Stimulated activated CD4-positive, alpha-beta T cell treated with anti-CD3 and anti-CD28 coated beads, Interleukin-2, amount 100 ng/mL, for 48 hours (primary cell): Measurements from ENCODE around the gene RANBP17.
"Not testable (repeated sequence)": the region's sequence is repeated elsewhere in the genome, so short reads cannot be mapped to it uniquely, and the experiment has no call there.

Experiments
- DNase-seq, 2 donors: peaks; one replicate each; pipeline ENCODE4 v3.0.0-alpha.2; 2020

The RANBP17 gene

GRCh38 chr5:170960567-170960966, 98.7 kb downstream of the RANBP17 start:
- no peak for DNase-seq

- DNase-seq = no peak
Observed at GRCh38 chr5:170963521-170963920, 101.7 kb downstream of the RANBP17 start.

DNA sequence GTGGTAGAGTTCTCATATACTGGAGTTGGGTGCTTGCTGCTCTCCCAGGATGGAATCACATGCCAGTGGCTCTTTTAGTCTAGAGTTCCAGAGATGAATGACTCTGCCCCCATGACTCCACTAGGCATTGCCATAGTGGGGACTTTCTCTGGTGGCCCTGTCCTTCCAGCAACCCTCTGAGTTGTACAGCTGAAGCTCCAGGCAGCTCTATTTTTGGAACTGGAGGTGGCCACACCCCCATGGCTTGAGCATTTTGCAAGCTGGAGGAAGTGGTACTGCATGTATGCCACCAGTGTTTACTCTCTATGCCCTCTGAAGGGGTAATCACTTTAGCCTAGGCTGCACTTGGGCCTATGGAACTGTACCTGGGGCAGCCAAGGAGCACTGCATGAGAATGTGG, 112.6 kb downstream of the RANBP17 start:
- no peak for DNase-seq

DNA sequence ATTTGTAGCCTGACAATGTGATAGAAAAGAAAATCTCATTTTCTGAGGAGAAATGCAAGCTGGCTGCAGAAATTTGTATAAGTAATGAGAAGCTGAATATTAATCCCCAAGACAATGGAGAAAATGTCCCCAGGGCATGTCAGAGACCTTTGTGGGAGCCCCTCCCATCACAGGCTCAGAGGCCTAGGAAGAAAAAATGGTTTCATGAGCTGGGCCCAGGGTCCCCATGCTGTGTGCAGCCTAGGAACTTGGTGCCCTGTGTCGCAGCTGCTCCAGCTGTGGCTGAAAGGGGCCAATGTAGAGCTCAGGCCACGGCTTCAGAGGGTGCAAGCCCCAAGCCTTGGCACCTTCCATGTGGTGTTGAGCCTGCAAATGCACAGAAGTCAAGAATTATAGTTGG, 118.4 kb downstream of the RANBP17 start:
- DNase-seq = not testable (repeated sequence)

DNA sequence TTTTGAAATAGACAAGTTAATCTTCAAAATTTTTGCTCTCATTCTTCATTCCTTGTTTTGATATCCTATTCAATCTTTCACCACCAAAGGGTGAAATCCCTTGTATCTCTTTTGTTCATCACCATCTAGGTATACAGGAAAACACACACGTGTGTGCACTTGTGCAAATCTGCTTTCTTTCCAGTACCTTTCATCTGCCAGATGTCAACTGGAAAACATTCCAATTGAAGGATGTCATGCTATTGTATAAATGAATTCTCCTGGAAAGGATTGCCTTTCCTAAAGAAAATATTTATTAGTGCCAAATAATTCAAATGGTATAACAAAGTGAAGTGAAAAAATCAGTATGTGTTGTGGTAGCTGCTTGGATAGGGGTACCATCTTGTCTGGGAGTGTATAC, 123.7 kb downstream of the RANBP17 start:
- no peak for DNase-seq

- DNase-seq = no peak
Observed at GRCh38 chr5:170986598-170986997, 124.8 kb downstream of the RANBP17 start.

- DNase-seq = no peak
Observed at GRCh38 chr5:170993476-170993875, 131.7 kb downstream of the RANBP17 start.

GRCh38 chr5:171010086-171010485, 148.3 kb downstream of the RANBP17 start:
- DNase-seq = no peak

GRCh38 chr5:171010816-171011215, 149.0 kb downstream of the RANBP17 start:
- DNase-seq = no peak

- no peak for DNase-seq
Observed at GRCh38 chr5:171023508-171023907, 161.7 kb downstream of the RANBP17 start.

DNA sequence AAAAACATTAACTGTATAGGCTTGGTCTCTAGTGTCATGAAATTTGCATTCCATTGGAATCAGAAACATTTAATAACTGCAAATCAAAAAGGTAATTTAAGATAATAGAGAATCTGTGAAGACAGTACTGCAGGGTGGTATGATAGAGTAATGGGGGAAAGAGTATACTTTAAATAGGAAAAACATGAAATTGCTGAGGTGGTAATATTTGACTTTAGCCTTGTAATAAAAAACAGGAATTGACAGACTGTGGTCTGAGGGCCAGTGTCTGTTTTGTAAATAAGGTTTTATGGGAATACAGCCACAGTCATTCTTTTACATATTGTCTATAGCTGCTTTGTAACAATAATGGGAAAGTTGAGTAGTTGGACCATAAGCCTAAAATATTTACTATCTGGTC, 162.3 kb downstream of the RANBP17 start:
- DNase-seq = no peak

GRCh38 chr5:171029401-171029800, 167.6 kb downstream of the RANBP17 start:
- no peak for DNase-seq

DNA sequence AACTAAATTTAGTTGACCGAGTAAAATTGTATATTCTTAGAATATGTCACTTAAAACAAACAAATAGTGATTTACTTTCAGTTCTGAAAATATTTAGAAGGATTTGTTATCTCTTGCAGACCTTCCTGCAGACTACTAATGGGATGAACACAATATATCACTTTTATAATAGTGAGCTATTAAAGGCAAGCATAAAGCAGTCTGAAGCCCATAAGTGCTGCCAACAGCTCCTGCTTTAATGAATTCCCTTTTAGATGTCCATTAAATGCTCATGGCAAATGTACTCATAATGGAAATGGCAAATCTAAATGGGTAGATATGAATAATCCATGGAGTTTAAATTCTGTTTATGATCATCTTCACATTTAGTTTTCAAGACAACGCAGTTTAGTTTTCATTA, 170.2 kb downstream of the RANBP17 start:
- no peak for DNase-seq

DNA sequence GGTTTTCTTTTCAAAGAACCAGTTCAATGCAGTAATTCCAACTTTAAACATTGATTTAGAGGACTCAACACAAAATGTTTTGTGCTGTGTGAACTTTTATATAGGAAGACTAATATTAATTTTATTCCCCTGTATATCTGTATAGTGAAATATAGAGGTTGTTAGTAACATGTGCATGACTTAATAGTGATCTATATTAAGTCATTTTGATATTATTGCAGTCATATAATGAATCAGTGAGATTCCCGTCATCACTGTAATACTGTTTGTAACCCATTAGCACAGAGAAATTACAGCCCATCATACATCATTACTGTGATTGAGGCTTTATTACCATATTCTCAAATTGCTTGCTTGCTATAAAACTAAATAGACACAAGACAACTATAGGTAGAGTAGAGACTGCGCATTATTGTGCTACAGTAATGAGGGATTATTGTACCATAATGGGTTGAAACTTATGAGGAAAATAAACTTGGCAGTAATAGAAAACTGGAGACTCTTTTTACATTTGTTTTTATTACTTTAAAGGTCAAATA, 170.7 kb downstream of the RANBP17 start:
- no peak for DNase-seq

GRCh38 chr5:171041893-171042292, 180.1 kb downstream of the RANBP17 start:
- not testable (repeated sequence) for DNase-seq

DNA sequence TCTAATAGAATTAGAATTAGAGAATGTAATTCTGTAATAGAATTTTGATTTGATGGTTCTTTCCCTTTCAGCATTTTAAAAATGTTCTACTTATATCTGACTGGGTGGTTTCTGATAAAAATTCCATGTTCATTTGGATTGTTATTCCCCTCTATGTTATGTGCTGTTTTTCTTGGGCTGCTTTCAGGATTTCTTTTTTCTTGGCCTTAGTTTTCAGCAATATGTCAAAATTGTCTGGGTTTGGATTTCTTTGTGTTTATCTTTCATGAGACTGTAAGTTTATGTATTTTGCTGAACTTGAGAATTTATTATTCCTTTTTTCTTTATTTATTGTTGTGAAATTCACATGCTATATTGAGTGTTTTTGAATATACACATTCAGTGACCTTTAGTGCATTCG, 189.1 kb downstream of the RANBP17 start:
- DNase-seq = no peak

- no peak for DNase-seq
Observed at GRCh38 chr5:171055875-171056454, 194.1 kb downstream of the RANBP17 start.

DNA sequence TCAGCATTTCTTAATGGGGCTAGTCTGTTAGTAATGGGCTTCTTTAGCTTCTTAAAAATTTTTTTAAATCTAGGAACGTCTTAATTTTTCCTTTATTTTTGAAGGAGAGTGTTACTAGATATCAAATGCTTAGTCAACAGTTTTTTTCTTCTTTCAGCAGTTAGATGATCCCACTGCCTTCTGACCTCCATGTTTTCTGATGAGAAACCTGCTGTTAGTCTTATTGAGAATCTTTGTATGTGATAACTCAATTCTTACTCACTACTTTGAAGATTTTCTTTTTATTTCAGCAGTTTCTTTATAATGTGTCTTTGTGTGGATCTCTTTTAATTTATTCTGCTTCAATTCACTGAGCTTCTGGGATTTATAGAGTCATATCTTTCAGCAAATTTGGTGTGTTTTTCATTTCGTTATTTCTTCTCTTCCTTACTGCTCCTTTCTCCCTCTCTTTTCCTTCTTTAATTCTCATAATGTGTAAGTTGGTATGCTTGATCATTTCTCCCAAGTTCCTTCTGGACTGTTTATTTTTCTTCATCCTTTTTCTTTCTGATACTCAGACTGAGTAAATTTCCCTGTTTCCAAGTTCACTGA, 205.8 kb downstream of the RANBP17 start:
- DNase-seq = no peak

DNA sequence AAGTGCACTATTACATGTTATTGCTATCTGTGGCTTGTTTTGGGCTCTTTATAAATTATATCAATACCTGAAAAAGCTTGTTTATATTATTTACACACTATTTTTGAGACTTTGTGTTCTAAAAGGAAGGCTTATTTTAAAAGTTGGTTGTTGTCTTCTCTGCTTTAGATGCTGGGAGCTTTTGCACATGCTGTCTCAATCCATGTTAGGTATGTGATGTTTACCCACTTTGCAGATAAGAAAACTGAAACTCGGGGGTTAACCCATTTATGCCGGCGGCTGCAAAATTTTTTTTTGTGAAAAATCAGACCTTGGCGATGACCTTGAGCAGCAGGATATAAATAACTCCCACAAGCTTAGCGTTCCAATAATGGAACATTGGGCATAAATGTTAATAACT, 212.9 kb downstream of the RANBP17 start:
- DNase-seq = no peak

GRCh38 chr5:171080186-171080938, 218.5 kb downstream of the RANBP17 start:
- no peak for DNase-seq

DNA sequence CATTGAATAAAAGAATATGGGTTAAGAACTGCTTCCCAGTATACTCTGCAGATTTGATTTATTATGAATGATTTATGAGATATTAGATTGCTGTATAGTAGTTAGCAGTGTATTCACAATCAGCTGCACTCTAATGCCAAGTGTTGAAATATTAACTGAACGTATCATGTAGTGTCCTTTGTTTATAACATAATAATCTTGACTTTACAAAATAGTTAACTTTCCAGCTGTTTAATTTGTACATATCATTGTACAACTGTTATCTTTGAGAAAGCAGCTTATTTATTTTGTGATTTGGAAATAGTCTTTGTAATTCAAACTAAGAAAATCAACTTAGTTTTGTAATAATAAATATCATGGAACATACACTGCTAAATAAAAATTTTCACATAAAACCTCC, 219.5 kb downstream of the RANBP17 start:
- DNase-seq = no peak

- no peak for DNase-seq
Observed at GRCh38 chr5:171092194-171092593, 230.4 kb downstream of the RANBP17 start.

DNA sequence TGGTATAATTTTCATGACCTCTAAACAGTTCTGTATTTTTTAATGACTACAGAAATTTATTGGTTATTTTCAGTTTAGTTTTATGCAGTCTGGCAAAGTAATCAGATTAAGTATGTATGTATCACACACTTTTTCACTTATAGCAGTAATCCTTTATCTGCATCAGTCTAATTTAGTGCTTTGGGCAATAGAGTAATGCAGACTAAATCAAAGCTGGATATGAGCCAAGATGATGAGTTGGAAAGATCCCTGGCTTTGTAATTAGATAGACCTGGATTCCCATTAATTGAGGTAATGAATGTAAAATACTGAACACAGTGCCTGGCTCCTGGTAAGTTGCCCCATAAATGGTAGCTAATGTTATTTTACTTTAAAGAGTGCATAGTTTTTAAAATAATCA, 231.8 kb downstream of the RANBP17 start:
- no peak for DNase-seq

DNA sequence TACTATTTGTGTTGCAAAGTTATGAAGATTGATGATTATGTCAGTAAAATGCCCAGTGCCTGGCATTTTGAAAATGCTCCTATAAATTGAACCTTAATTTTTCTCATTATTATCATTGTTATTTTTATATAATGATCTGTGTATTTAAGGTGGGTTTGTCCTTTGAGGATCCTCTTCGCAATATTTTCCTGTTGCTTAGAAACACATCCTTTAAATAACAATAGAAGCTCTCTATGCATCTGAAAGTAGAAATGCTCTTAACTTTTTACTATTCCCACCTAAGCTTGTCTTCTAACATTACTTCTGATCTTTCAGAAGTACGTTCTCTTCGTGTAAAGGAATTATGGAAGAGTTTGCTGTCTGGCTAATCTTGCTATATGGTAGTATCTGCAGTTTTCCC, 232.5 kb downstream of the RANBP17 start:
- no peak for DNase-seq
